ENCODE results near the gene CLUH. TPM values are rescaled to one million over a fixed set of nuclear protein-coding genes. Genes with fewer than 3 reads are reported as not detected.
A peak's percentile ranks its signal among the peaks of the same experiment; 100 is the strongest.

Gene CLUH
- total RNA-seq, 3 donors from 2014 or later: 120 to 149 (median 145) TPM

DNA sequence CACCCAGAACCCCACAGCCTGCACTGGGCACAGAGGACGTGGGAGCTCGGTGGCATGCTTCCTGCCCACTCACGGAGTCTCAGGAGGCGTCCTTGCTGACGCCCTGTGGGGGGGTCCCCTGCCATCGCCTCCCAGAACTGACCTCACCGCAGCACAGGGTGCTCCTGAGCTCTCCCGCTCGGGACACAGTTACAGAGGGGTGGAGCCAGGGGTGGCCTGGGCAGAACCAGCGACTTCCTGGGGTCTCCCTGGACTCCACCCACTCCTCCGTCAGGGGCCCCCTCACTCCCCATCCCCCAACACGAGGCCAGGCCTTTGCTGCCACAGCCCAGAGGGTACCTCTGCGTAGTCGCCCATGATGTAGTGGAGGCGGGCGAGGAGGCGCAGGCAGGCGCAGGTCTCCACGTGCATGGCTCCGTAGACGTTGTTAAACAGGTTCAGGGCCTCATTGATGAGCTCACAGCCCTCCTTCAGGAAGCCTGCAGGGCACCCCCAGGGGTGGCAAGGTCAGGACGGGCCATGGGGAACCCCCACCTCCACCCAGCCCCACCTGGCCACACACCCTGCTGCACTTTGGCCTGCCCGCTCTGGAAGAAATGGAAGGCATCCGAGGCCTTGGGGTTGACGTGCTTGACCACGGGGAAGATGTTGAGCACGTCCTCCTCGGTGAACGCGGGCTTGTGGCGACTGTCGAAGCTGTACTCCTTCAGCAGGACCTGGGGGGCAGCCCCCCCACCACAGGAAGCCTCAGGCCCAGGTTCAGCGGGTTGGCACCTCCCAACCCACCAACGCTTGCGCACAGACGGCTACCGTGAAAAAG lies 17.8 kb downstream of the CLUH start:
- peaks cover 12% of the 10 kb centered on the region for H3K36me3 ChIP-seq (ENCODE audit: low read depth)
- H3K4me1 ChIP-seq (ENCODE audit: low read depth): no peaks in the 10 kb centered on the region
- intact Hi-C loops (cut with DNase I, micrococcal nuclease): no loop called here
- DNase-seq: peak in 2 of 3 donors; percentile 31 to 49
- ATAC-seq: peak; percentile 3
- TF ChIP-seq CTCF (IDR thresholded peaks at IDR 0.05): no peak
- H3K4me3 ChIP-seq: no peak overlapping the region
- no peaks in the 10 kb centered on the region for H3K9me3 ChIP-seq

- DNase-seq (no peak), ATAC-seq (no peak)
- H3K36me3 ChIP-seq (ENCODE audit: low read depth): peaks cover 12% of the 10 kb centered on the region
- no peak overlapping the region for H3K4me3 ChIP-seq
- intact Hi-C loops (cut with DNase I, micrococcal nuclease): no loop called here
- no peak for TF ChIP-seq CTCF (IDR thresholded peaks at IDR 0.05)
- no peaks in the 10 kb centered on the region for H3K4me1 ChIP-seq (ENCODE audit: low read depth)
- H3K9me3 ChIP-seq: no peaks in the 10 kb centered on the region
These were observed 18.8 kb downstream of the CLUH start for GRCh38 chr17:2692781-2693135.

DNA sequence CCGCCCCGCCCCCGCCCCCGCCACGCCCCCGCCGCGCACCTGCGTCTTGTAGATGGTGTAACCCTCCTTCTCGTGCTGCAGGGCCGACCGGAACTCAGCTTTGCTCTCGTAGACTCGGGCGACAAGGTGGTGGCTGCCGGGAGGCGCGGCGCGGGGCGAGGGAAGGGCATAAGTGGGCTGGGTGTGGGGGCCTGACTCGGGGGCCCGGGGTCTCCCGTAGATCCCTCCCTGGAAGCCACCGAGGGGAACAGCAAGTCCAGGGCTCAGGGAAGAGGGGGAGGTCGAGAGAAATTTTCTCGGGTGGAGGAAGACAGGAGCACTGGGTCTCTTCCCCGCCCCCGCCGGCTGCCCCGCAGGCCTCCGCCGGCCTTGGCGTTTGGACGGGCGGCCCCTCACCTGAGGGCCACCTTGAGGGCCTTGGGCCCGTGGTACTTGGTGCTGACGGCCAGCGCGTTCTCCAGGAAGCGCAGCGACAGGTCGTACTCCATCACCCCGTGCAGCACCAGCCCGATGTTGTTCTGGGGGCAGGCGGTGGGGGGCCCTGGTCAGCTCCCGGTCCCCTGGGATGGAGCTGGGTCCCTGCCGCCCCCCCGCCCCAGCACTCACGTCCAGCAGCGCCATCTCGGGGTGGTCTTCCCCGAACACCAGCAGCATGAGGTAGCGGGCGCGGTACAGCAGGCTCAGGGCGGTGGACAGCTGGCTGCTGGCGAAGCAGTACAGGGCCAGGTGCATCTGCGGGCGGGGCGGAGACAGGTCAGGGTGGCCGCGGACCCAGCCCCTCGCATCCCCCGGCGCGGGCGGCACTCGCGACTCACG lies 19.4 kb downstream of the CLUH start:
- DNase-seq: peak in 2 of 3 donors; percentile 27 to 53
- ATAC-seq: no peak
- H3K4me3 ChIP-seq: no peak overlapping the region
- H3K36me3 ChIP-seq (ENCODE audit: low read depth): peaks cover 12% of the 10 kb centered on the region
- intact Hi-C loops (cut with DNase I, micrococcal nuclease): no loop called here
- TF ChIP-seq CTCF (IDR thresholded peaks at IDR 0.05): no peak
- no peaks in the 10 kb centered on the region for H3K9me3 ChIP-seq
- no peaks in the 10 kb centered on the region for H3K4me1 ChIP-seq (ENCODE audit: low read depth)

DNA sequence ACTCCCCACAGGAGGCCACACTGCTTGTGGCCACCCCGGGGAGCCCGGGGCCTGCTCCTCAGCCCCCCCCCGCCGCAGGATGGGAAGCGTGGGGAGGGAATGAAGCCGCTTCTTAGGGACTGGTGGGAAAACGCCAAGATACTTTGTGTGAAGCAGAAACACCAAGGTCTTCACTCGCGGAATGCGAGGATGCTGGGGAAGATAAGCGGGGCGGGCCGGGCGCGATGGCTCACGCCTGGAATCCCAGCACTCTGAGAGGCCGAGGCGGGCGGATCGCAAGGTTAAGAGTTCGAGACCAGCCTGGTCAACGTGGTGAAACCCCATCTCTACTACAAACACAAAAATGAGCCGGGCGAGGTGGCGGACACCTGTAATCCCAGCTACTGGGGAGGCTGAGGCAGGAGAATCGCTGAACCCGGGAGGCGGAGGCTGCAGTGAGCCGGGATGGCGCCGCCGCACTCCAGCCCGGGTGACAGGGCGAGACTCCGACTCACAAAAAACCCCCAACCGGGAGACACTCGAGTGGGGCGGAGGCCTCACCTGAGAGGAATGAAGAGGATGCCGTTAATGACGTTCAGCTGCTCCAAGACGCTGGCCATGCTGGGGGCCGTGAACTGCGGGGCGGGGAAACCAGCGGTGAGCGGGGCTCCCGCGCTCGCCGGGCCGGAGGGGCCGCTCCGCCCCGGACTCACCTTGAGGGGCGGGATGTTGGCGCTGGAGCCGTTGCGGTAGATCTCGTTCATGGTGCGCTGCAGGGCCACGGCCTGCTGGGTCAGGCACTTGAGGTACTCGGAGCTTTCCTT lies 20.3 kb downstream of the CLUH start:
- DNase-seq: peak in 1 of 3 donors; percentile 24
- H3K36me3 ChIP-seq (ENCODE audit: low read depth): peaks cover 8% of the 10 kb centered on the region
- intact Hi-C loops (cut with DNase I, micrococcal nuclease): no loop called here

More for the DNA sequence above, 20.3 kb downstream of the CLUH start:
- Histone ChIP-seq H3K4me3 (no peak overlapping the region), H3K4me1 (ENCODE audit: low read depth) (no peaks in the 10 kb centered on the region), H3K9me3 (no peaks in the 10 kb centered on the region)
- ATAC-seq: no peak
- no peak for TF ChIP-seq CTCF (IDR thresholded peaks at IDR 0.05)

Data from mucosa of descending colon (tissue), 3 donors.